Endothelial cell of umbilical vein (primary cell): ENCODE data around the gene TPT1.

Experiments used
- EZH2 ChIP-seq: IDR thresholded peaks from 2 replicates; pipeline ENCODE4 v1.6.1; 2012; ENCODE audit warnings: borderline replicate concordance, low read depth, mild to moderate bottlenecking, moderate library complexity, low read length, inconsistent platforms; ENCODE audit not compliant: severe bottlenecking
- MYC ChIP-seq: IDR thresholded peaks from one replicate; pipeline ENCODE4 v1.6.1; 2011; ENCODE audit warnings: mild to moderate bottlenecking, low read depth, low read length
- POLR2A ChIP-seq: IDR thresholded peaks from 2 replicates; pipeline ENCODE4 v1.6.1; 2012; ENCODE audit warnings: low read depth, mild to moderate bottlenecking, control low read depth, low read length
- POLR2AphosphoS5 ChIP-seq: IDR thresholded peaks from 2 replicates; pipeline ENCODE4 v1.6.1; 2012; ENCODE audit warnings: low read depth, mild to moderate bottlenecking, control low read depth, low read length, moderate library complexity; ENCODE audit not compliant: insufficient read depth
- TF ChIP-seq, protein P1 (sequence below), 2 donors: IDR thresholded peaks; 1 replicate in 1 of 2; 2 replicates in 1 of 2; pipeline ENCODE4 v1.5.1; 2011; ENCODE audit warnings: low read length in 2 of 2, mild to moderate bottlenecking in 2 of 2, moderate library complexity in 2 of 2, control low read depth in 1 of 2, inconsistent platforms in 1 of 2, low read depth in 1 of 2; ENCODE audit not compliant: insufficient read depth in 1 of 2; ENCODE audit errors: extremely low read depth in 1 of 2

DNA sequence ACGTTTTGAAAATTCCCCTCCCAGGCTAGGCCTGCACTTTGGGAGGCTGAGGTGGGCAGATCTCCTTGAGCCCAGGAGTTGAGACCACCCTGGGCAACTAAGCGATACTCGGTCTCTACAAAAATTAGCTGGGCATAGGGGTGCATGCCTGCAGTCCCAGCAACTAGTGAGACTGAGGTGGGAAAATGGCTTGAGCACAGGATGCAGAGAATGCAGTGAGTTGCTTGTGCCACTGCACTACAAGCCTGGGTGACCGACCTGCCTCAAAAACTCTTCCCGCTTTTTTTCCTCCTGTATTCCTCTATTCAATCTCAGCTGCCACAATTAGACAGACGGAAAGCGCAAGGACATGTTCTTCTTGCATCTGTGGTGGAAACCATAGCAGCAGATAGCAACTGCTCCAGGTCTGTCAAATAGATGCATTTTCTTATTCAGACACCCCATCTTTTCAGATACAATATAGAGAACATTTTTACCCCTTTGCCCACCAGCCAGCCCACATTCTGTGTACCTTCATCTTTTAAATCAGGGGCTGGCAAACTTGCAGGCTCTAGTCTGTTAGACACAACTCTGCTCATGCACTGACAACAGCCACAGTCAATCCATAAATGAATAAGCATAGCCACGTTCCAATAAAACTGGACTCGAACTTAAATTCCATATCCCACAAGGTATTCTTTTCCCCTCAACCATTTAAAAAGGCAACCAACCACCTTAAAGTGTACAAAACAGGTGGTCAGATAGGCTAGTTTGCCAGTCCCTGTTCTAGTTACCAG, 4.8 kb downstream of the TPT1 start:
- TF ChIP-seq, protein P1, sequence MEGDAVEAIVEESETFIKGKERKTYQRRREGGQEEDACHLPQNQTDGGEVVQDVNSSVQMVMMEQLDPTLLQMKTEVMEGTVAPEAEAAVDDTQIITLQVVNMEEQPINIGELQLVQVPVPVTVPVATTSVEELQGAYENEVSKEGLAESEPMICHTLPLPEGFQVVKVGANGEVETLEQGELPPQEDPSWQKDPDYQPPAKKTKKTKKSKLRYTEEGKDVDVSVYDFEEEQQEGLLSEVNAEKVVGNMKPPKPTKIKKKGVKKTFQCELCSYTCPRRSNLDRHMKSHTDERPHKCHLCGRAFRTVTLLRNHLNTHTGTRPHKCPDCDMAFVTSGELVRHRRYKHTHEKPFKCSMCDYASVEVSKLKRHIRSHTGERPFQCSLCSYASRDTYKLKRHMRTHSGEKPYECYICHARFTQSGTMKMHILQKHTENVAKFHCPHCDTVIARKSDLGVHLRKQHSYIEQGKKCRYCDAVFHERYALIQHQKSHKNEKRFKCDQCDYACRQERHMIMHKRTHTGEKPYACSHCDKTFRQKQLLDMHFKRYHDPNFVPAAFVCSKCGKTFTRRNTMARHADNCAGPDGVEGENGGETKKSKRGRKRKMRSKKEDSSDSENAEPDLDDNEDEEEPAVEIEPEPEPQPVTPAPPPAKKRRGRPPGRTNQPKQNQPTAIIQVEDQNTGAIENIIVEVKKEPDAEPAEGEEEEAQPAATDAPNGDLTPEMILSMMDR (IDR thresholded peaks at IDR 0.05; ENCODE audit: extremely low read depth in 1 of 2, insufficient read depth in 1 of 2, low read depth in 1 of 2, low read length in 2 of 2), result no peak
- TF ChIP-seq POLR2A (no peak), EZH2 (no peak), POLR2AphosphoS5 (no peak), MYC (no peak)
